ENCODE results near the gene AGBL1. TPM values are rescaled to one million over a fixed set of nuclear protein-coding genes. Genes with fewer than 3 reads are reported as not detected.

Gene AGBL1
- total and polyA plus RNA-seq, 11 donors: under 0.01 to 0.08 (median 0.02) TPM; not detected in 8

DNA sequence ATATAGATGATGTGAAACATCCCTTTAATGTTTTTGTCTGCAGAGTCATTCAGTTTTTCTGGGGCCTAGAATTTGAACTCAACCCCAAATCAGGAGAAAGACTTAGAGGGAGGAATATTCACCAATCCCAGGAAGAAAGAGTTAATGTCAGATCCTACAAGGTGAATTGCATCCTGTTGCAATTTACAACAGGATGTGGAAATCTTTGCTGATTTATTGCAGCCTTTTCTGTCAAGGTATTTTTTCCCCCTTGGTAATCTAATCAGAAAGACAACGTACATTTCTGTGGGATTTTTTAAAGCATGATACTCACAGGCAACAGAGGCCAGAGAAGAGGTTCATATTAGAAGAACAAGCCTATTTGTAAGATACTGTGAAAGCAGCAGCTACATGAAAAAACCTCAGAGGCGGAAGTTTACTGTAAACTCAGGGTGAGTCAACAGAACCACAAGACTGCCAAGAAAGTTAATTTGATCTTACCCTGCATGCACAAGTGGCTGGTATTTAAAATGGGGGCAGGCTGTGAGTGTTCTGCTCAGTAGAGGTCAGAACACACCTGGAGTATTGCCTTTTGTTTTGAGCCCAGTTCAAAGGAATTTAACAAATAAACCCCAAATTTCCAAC lies 531.9 kb downstream of the AGBL1 start:
- Histone ChIP-seq H3K27ac (no peak overlapping the region), H3K36me3 (no peaks in the 10 kb centered on the region), H3K9me3 (peaks cover 0 to 3% (median 0%) of the 10 kb centered on the region in 12 donors), H3K4me1 (no peaks in the 10 kb centered on the region), H3K27me3 (peaks cover 0 to 3% (median 0%) of the 10 kb centered on the region in 9 donors), H3K4me3 (no peak overlapping the region)
- DNase-seq (no peak), ATAC-seq (no peak)
- TF ChIP-seq, protein P1, sequence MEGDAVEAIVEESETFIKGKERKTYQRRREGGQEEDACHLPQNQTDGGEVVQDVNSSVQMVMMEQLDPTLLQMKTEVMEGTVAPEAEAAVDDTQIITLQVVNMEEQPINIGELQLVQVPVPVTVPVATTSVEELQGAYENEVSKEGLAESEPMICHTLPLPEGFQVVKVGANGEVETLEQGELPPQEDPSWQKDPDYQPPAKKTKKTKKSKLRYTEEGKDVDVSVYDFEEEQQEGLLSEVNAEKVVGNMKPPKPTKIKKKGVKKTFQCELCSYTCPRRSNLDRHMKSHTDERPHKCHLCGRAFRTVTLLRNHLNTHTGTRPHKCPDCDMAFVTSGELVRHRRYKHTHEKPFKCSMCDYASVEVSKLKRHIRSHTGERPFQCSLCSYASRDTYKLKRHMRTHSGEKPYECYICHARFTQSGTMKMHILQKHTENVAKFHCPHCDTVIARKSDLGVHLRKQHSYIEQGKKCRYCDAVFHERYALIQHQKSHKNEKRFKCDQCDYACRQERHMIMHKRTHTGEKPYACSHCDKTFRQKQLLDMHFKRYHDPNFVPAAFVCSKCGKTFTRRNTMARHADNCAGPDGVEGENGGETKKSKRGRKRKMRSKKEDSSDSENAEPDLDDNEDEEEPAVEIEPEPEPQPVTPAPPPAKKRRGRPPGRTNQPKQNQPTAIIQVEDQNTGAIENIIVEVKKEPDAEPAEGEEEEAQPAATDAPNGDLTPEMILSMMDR (IDR thresholded peaks at IDR 0.05): no peak
- no peak for TF ChIP-seq POLR2A (IDR thresholded peaks at IDR 0.05)
- intact Hi-C loops (cut with DNase I): no loop called here
- WGBS, 4 donors: 54 to 67% (median 58%) methylated on average over 2 of the region's 2 CpGs

DNA sequence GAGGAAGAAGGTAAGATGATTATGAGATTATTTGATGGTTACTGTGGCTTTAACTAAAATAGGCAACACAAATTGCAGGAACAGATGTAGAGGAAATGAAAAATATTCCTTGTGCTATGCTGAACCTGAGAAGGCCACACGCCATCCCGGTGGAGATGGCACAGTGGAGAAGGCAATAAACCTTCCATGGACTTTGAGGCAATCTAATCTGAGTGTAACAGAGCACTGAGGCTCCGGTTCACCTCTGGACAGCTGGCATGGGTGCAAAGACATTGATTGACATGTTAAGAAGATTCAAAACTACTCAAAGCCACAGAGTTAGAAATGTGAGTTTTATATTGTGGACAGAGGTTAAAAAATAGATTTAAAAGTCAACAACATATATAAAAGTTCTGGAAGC lies 535.7 kb downstream of the AGBL1 start:
- H3K4me1 ChIP-seq: no peaks in the 10 kb centered on the region
- intact Hi-C loops (cut with DNase I): no loop called here
- DNase-seq (no peak), ATAC-seq (no peak)
- no peaks in the 10 kb centered on the region for H3K36me3 ChIP-seq
- TF ChIP-seq, protein P1 (IDR thresholded peaks at IDR 0.05): no peak
- TF ChIP-seq POLR2A (IDR thresholded peaks at IDR 0.05): no peak
- no peaks in the 10 kb centered on the region for H3K27me3 ChIP-seq
- 66 to 80% (median 78%) methylated on average over 3 of the region's 3 CpGs for WGBS, 4 donors
- H3K9me3 ChIP-seq: peaks cover 0 to 3% (median 0%) of the 10 kb centered on the region in 12 donors
- no peak overlapping the region for H3K4me3 ChIP-seq
- no peak overlapping the region for H3K27ac ChIP-seq

DNA sequence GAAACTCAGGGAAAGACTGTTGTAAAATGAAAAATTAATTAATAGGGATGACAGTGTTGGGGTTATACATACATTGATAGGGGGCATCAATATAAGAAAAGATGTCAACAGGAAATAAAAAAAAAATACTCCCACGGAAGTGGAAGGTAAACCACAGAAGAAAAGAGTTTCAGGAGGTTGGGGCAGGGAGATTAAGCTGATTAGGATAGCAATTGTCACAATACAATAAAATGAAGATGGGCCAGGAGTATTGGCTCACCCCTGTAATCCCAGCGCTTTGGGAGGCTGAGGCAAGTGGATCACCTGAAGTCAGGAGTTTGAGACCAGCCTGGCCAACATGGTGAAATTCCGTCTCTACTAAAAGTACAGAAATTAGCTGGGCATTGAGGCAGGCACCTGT lies 536.1 kb downstream of the AGBL1 start:
- 86 to 89% (median 86%) methylated on average over 3 of the region's 3 CpGs for WGBS, 4 donors
- no peak for TF ChIP-seq POLR2A (IDR thresholded peaks at IDR 0.05)
- TF ChIP-seq, protein P1 (IDR thresholded peaks at IDR 0.05): no peak
- H3K27ac ChIP-seq: no peak overlapping the region
- H3K4me3 ChIP-seq: no peak overlapping the region
- DNase-seq (no peak), ATAC-seq (no peak)
- H3K27me3 ChIP-seq: no peaks in the 10 kb centered on the region
- H3K36me3 ChIP-seq: no peaks in the 10 kb centered on the region
- peaks cover 0 to 3% (median 0%) of the 10 kb centered on the region in 12 donors for H3K9me3 ChIP-seq
- no peaks in the 10 kb centered on the region for H3K4me1 ChIP-seq
- intact Hi-C loops (cut with DNase I): no loop called here

DNA sequence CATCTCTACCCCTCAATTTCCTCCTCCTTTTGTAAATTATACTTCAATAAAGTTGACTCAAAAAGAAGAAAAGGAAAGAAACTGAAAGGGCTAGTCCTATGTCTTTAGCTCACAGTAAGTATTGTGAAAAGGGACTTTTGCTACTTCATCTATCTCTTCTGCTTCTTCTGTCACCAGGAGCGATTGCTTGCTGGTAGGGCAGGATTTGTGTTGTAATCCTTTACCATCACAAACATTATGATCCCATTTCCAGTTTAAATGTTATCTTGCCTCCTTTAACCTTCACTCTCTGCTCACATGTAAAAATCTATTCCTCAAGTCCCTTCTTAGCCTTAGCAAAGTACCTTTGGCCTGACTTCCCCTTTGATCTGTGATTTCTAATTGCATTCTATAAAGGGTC lies 537.1 kb downstream of the AGBL1 start:
- Histone ChIP-seq H3K4me3 (no peak overlapping the region), H3K27me3 (no peaks in the 10 kb centered on the region), H3K4me1 (no peaks in the 10 kb centered on the region), H3K9me3 (peaks cover 0 to 3% (median 0%) of the 10 kb centered on the region in 12 donors), H3K36me3 (no peaks in the 10 kb centered on the region), H3K27ac (no peak overlapping the region)
- WGBS, 4 donors: 63 to 81% (median 79%) methylated on average over 1 of the region's 1 CpG
- intact Hi-C loops (cut with DNase I): no loop called here
- no peak for TF ChIP-seq POLR2A (IDR thresholded peaks at IDR 0.05)
- TF ChIP-seq, protein P1 (IDR thresholded peaks at IDR 0.05): no peak
- ATAC-seq (no peak), DNase-seq (no peak)

Data from heart left ventricle (tissue), 16 donors.